Liver (tissue), 3 donors: ENCODE data around the gene BTBD9.

Experiments
- ATF3 ChIP-seq: IDR thresholded peaks from 2 replicates; pipeline ENCODE4 v1.6.1; 2016; ENCODE audit warnings: antibody characterized with exemption
- CTCF ChIP-seq: fragments of 150-350 bp; IDR thresholded peaks from 2 replicates; pipeline ENCODE4 v1.5.1; 2017; ENCODE audit warnings: improper control_type of control experiment, low read depth, low read length; ENCODE audit not compliant: missing input control
- EGR1 ChIP-seq, 2 donors: IDR thresholded peaks; 2 replicates each; pipeline ENCODE4 v1.6.1; 2016 to 2018; ENCODE audit warnings: antibody characterized with exemption in 2 of 2, low read depth in 2 of 2
- GABPA ChIP-seq, 2 donors: IDR thresholded peaks in 1 of 2; conservative IDR thresholded peaks in 1 of 2; 2 replicates each; pipeline ENCODE4 v1.6.1; 2016; ENCODE audit warnings: antibody characterized with exemption in 2 of 2, mild to moderate bottlenecking in 1 of 2, moderate library complexity in 1 of 2
- HNF4A ChIP-seq, 2 donors: conservative IDR thresholded peaks; 2 replicates each; pipeline ENCODE4 v1.6.1; 2016; ENCODE audit warnings: antibody characterized with exemption in 2 of 2, mild to moderate bottlenecking in 2 of 2
- JUND ChIP-seq, 2 donors: IDR thresholded peaks; 2 replicates each; pipeline ENCODE4 v1.6.1; 2016; ENCODE audit warnings: antibody characterized with exemption in 2 of 2
- RAD21 ChIP-seq, 2 donors: IDR thresholded peaks; 2 replicates each; pipeline ENCODE4 v1.6.1; 2016; ENCODE audit warnings: antibody characterized with exemption in 2 of 2, mild to moderate bottlenecking in 2 of 2
- REST ChIP-seq: IDR thresholded peaks from 2 replicates; pipeline ENCODE4 v1.6.1; 2016; ENCODE audit warnings: antibody characterized with exemption, mild to moderate bottlenecking
- RXRA ChIP-seq, 2 donors: IDR thresholded peaks; 2 replicates each; pipeline ENCODE4 v1.6.1; 2017 to 2018; ENCODE audit warnings: antibody characterized with exemption in 2 of 2, mild to moderate bottlenecking in 1 of 2
- SP1 ChIP-seq: IDR thresholded peaks from 2 replicates; pipeline ENCODE4 v1.6.1; 2018; ENCODE audit warnings: antibody characterized with exemption, mild to moderate bottlenecking
- TAF1 ChIP-seq: conservative IDR thresholded peaks from 2 replicates; pipeline ENCODE4 v1.6.1; 2016; ENCODE audit warnings: antibody characterized with exemption, mild to moderate bottlenecking
- donor health status: healthy.
- donor health status: healthy.

- TF ChIP-seq CTCF = no peak
- TF ChIP-seq JUND (IDR thresholded peaks at IDR 0.05) = no peak
- TF ChIP-seq EGR1 (IDR thresholded peaks at IDR 0.05; ENCODE audit: low read depth in 2 of 2) = no peak
- no peak for TF ChIP-seq TAF1
- no peak for TF ChIP-seq REST
- TF ChIP-seq SP1 = no peak
- TF ChIP-seq RAD21 (IDR thresholded peaks at IDR 0.05) = no peak
- no peak for TF ChIP-seq HNF4A (conservative IDR thresholded peaks at IDR 0.05)
- TF ChIP-seq ATF3 = no peak
- TF ChIP-seq GABPA (IDR thresholded peaks at IDR 0.05 in 1 of 2, conservative IDR thresholded peaks at IDR 0.05 in 1 of 2) = no peak
- no peak for TF ChIP-seq RXRA (IDR thresholded peaks at IDR 0.05)
Observed at GRCh38 chr6:38209371-38210260, 430.1 kb downstream of the BTBD9 start.
